ENCODE measurements around the gene SRGAP1.
"Not testable (repeated sequence)": the region's sequence is repeated elsewhere in the genome, so short reads cannot be mapped to it uniquely, and the experiment has no call there.

The SRGAP1 gene

GRCh38 chr12:64194333-64195149 is 350.0 kb downstream of the SRGAP1 start:
- no peak for TF ChIP-seq CTCF (conservative IDR thresholded peaks at IDR 0.05)
- H3K27ac ChIP-seq, result no peak overlapping the region

- not testable (repeated sequence) for H3K27ac ChIP-seq
Observed at GRCh38 chr12:64195841-64196240, 351.3 kb downstream of the SRGAP1 start.

GRCh38 chr12:64203036-64203435 is 358.5 kb downstream of the SRGAP1 start:
- no peak for TF ChIP-seq CTCF (conservative IDR thresholded peaks at IDR 0.05)
- no peak overlapping the region for H3K27ac ChIP-seq

- no peak overlapping the region for H3K27ac ChIP-seq
- no peak for TF ChIP-seq CTCF (conservative IDR thresholded peaks at IDR 0.05)
Observed at GRCh38 chr12:64203775-64204174, 359.3 kb downstream of the SRGAP1 start.

GRCh38 chr12:64205542-64205941 is 361.0 kb downstream of the SRGAP1 start:
- H3K27ac ChIP-seq, result no peak overlapping the region
- TF ChIP-seq CTCF (conservative IDR thresholded peaks at IDR 0.05), result no peak

GRCh38 chr12:64207453-64207852 is 363.0 kb downstream of the SRGAP1 start:
- H3K27ac ChIP-seq, result no peak overlapping the region
- TF ChIP-seq CTCF (conservative IDR thresholded peaks at IDR 0.05), result no peak

All from VCaP (cell line).